Endothelial cell of umbilical vein (primary cell): ENCODE measurements around the gene SH3RF3. TPM values are rescaled to one million over a fixed set of nuclear protein-coding genes. Genes with fewer than 3 reads are reported as not detected.

Experiments
- BruUV-seq: library from RNA; stranded (reverse); fragments of 400-500 nt; replicated peaks from 2 replicates; lab custom pipeline; 2021; lab: Mats Ljungman, UMichigan
- CTCF ChIA-PET: fragments of 300-600, 350-600 bp; sonication (Branson Sonifier 250); formaldehyde crosslinking; loops from one replicate; lab custom pipeline; 2021; ENCODE audit warnings: antibody characterized with exemption, inconsistent platforms; lab: Charles Lee
- POLR2A ChIA-PET: fragments of 300-600, 350-600 bp; sonication (Branson Sonifier 250); formaldehyde crosslinking; loops from one replicate; lab custom pipeline; 2021; ENCODE audit warnings: antibody characterized with exemption, inconsistent platforms; lab: Charles Lee
- DNase-seq: peaks from one replicate; pipeline ENCODE4 v3.0.0-alpha.2; 2011; ENCODE audit warnings: low read depth, low spot score
- FAIRE-seq: peaks from 2 replicates; lab custom pipeline; 2011; peaks lifted over from hg19 to GRCh38; lab: Jason Lieb, UNC
- H2AFZ ChIP-seq: 2 replicates; pipeline ENCODE4 v1.6.0; 2012; ENCODE audit warnings: low read depth, low read length, control low read depth, inconsistent platforms
- H3K27ac ChIP-seq: 2 replicates; pipeline ENCODE4 v1.5.1; 2011; ENCODE audit warnings: low read depth, mild to moderate bottlenecking, control low read depth, low read length, moderate library complexity; ENCODE audit not compliant: insufficient read depth
- H3K27me3 ChIP-seq, 2 experiments: 2 replicates each; pipeline versions ENCODE4 v1.6.0 to v1.6.1; 2011; ENCODE audit warnings: low read length in 2 of 2, mixed read lengths in 1 of 2; ENCODE audit not compliant: control insufficient read depth in 2 of 2, insufficient read depth in 2 of 2
- H3K36me3 ChIP-seq, 2 experiments: 2 replicates in 1 of 2; 3 replicates in 1 of 2; pipeline ENCODE4 v1.5.1; 2011; ENCODE audit warnings: low read length in 2 of 2, mild to moderate bottlenecking in 1 of 2, moderate library complexity in 1 of 2; ENCODE audit not compliant: control insufficient read depth in 2 of 2, insufficient read depth in 2 of 2; ENCODE audit errors: extremely low read depth in 1 of 2
- H3K4me1 ChIP-seq: 3 replicates; pipeline ENCODE4 v1.5.1; 2011; ENCODE audit warnings: mild to moderate bottlenecking, low read length; ENCODE audit not compliant: control insufficient read depth, insufficient read depth; ENCODE audit errors: extremely low read depth
- H3K4me2 ChIP-seq: 2 replicates; pipeline ENCODE4 v1.6.1; 2011; ENCODE audit warnings: low read length, control low read depth, mixed read lengths; ENCODE audit not compliant: insufficient read depth
- H3K4me3 ChIP-seq, 3 experiments: fragments of 200-600 bp in 1 of 3; sonication (generic), shearing (Covaris generic) in 1 of 3; replicated peaks in 1 of 3; 2 replicates each; pipeline ENCODE4 v1.5.1; 2011 to 2016; ENCODE audit warnings: control low read depth in 3 of 3, low read length in 3 of 3, mild to moderate bottlenecking in 2 of 3, inconsistent platforms in 1 of 3, low read depth in 1 of 3, moderate library complexity in 1 of 3; ENCODE audit not compliant: insufficient read depth in 1 of 3
- H3K79me2 ChIP-seq: 2 replicates; pipeline ENCODE4 v1.6.0; 2012; ENCODE audit warnings: low read length, inconsistent platforms; ENCODE audit not compliant: control insufficient read depth, insufficient read depth
- H3K9ac ChIP-seq: replicated peaks from 2 replicates; pipeline ENCODE3; 2011; ENCODE audit warnings: low read length, control low read depth; ENCODE audit not compliant: insufficient read depth; ENCODE audit errors: extremely low read depth
- H3K9me1 ChIP-seq: replicated peaks from 3 replicates; pipeline ENCODE4 v1.6.0; 2011; ENCODE audit warnings: mild to moderate bottlenecking, low read length; ENCODE audit not compliant: control insufficient read depth, insufficient read depth; ENCODE audit errors: extremely low read depth
- H3K9me3 ChIP-seq: replicated peaks from 2 replicates; pipeline ENCODE4 v1.5.1; 2012; ENCODE audit warnings: low read length, inconsistent platforms; ENCODE audit not compliant: control insufficient read depth, insufficient read depth
- H4K20me1 ChIP-seq: replicated peaks from 2 replicates; pipeline ENCODE3; 2011; ENCODE audit warnings: mild to moderate bottlenecking, low read length; ENCODE audit not compliant: control insufficient read depth, insufficient read depth; ENCODE audit errors: extremely low read depth
- EZH2 ChIP-seq: IDR thresholded peaks from 2 replicates; pipeline ENCODE4 v1.6.1; 2012; ENCODE audit warnings: borderline replicate concordance, low read depth, mild to moderate bottlenecking, moderate library complexity, low read length, inconsistent platforms; ENCODE audit not compliant: severe bottlenecking
- FOS ChIP-seq: IDR thresholded peaks from 2 replicates; pipeline ENCODE4 v1.6.1; 2011; ENCODE audit warnings: mild to moderate bottlenecking, low read length, moderate library complexity, borderline replicate concordance; ENCODE audit not compliant: insufficient read depth
- GATA2 ChIP-seq: IDR thresholded peaks from 2 replicates; pipeline ENCODE4 v1.7.0; 2011; ENCODE audit warnings: low read depth, mild to moderate bottlenecking, moderate library complexity, mixed read lengths, low read length; ENCODE audit not compliant: insufficient read length, insufficient read depth
- JUN ChIP-seq: IDR thresholded peaks from 2 replicates; pipeline ENCODE4 v1.6.1; 2011; ENCODE audit warnings: borderline replicate concordance, low read depth; ENCODE audit not compliant: insufficient read length, insufficient read depth
- MYC ChIP-seq: IDR thresholded peaks from one replicate; pipeline ENCODE4 v1.6.1; 2011; ENCODE audit warnings: mild to moderate bottlenecking, low read depth, low read length
- POLR2A ChIP-seq: IDR thresholded peaks from 2 replicates; pipeline ENCODE4 v1.6.1; 2012; ENCODE audit warnings: low read depth, mild to moderate bottlenecking, control low read depth, low read length
- POLR2AphosphoS5 ChIP-seq: IDR thresholded peaks from 2 replicates; pipeline ENCODE4 v1.6.1; 2012; ENCODE audit warnings: low read depth, mild to moderate bottlenecking, control low read depth, low read length, moderate library complexity; ENCODE audit not compliant: insufficient read depth
- dilution Hi-C: fragments of 300-500 bp; cut with MboI; formaldehyde crosslinking; loops from one replicate; pipeline ENCODE4 v1.15.0; 2019; ENCODE audit warnings: low sequenced_read_pairs; ENCODE audit not compliant: extremely low pct_ligation_motif_present
- intact Hi-C: fragments of 100-400 bp; cut with micrococcal nuclease; formaldehyde crosslinking; loops from one replicate; pipeline ENCODE4 v1.10.0; 2022
- polyA plus RNA-seq, 4 experiments: library from polyadenylated mRNA; depleted of rRNA in 3 of 4; stranded (reverse) in 3 of 4; unstranded in 1 of 4; fragments of >200 nt; gene quantifications; 2 replicates each; pipeline versions ENCODE4 v1.2.1 to v1.2.3, GENCODE V29; 2011 to 2012; ENCODE audit warnings: missing spikeins in 1 of 4
- total RNA-seq: library from RNA; stranded (reverse); gene quantifications from 2 replicates; pipeline ENCODE4 v1.2.3, GENCODE V29; 2021
- TF ChIP-seq, protein P1 (sequence below), 2 donors: IDR thresholded peaks; 1 replicate in 1 of 2; 2 replicates in 1 of 2; pipeline ENCODE4 v1.5.1; 2011; ENCODE audit warnings: low read length in 2 of 2, mild to moderate bottlenecking in 2 of 2, moderate library complexity in 2 of 2, control low read depth in 1 of 2, inconsistent platforms in 1 of 2, low read depth in 1 of 2; ENCODE audit not compliant: insufficient read depth in 1 of 2; ENCODE audit errors: extremely low read depth in 1 of 2
- TF ChIP-seq, protein P2 (sequence below): IDR thresholded peaks from 2 replicates; pipeline ENCODE4 v1.6.1; 2011; ENCODE audit not compliant: insufficient read depth, insufficient read length

SH3RF3 gene
- total and polyA plus RNA-seq, 2 donors (not counting 3 experiments of a cell fraction or from before 2014, with no cell fraction given), result 3.8 to 14.7 TPM

DNA sequence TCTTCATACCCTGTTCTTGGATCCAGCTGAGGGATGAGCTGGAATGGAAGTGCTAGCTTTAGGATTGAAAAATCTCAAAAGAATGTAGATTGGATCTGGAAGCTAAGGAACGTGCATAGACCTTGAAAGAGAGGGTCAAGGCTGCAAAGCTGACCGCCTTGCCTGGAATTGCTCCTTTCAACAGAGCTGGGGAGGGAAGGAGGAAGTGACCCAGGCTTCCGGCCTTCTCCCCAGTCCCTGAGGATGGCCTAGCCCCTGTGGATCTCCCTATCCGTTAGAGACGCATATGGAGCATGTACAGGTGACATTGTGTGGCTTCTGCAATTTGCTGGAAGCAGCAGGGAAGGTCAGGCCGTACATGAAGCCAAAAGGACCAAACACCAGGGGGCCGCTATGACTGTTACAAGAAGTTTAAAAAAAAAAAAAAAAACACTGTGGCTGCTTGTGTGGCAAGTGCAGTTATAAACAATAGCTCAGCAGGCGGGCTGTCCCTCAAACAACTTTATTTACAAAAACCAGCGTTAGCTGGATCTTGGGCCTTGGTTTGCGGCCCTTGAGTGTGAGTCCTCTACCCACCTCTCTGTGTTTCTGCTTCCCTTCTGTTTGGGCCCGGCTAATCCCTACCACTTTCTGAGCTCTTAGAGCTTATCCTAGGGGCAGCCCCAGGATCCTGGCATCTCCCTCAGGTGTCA, 257.1 kb downstream of the SH3RF3 start:
- Histone ChIP-seq H3K36me3 (no peaks in the 10 kb centered on the region), H3K9ac (no peak overlapping the region), H2AFZ (no peak overlapping the region), H3K27me3 (no peaks in the 10 kb centered on the region), H3K9me3 (no peaks in the 10 kb centered on the region), H3K79me2 (no peaks in the 10 kb centered on the region), H3K27ac (no peak overlapping the region), H4K20me1 (no peaks in the 10 kb centered on the region), H3K4me2 (no peak overlapping the region), H3K9me1 (no peaks in the 10 kb centered on the region), H3K4me1 (no peaks in the 10 kb centered on the region), H3K4me3 (no peak overlapping the region)
- TF ChIP-seq POLR2A, result no peak
- no peak for TF ChIP-seq GATA2
- TF ChIP-seq, protein P1, sequence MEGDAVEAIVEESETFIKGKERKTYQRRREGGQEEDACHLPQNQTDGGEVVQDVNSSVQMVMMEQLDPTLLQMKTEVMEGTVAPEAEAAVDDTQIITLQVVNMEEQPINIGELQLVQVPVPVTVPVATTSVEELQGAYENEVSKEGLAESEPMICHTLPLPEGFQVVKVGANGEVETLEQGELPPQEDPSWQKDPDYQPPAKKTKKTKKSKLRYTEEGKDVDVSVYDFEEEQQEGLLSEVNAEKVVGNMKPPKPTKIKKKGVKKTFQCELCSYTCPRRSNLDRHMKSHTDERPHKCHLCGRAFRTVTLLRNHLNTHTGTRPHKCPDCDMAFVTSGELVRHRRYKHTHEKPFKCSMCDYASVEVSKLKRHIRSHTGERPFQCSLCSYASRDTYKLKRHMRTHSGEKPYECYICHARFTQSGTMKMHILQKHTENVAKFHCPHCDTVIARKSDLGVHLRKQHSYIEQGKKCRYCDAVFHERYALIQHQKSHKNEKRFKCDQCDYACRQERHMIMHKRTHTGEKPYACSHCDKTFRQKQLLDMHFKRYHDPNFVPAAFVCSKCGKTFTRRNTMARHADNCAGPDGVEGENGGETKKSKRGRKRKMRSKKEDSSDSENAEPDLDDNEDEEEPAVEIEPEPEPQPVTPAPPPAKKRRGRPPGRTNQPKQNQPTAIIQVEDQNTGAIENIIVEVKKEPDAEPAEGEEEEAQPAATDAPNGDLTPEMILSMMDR (IDR thresholded peaks at IDR 0.05; ENCODE audit: extremely low read depth in 1 of 2, insufficient read depth in 1 of 2, low read depth in 1 of 2, low read length in 2 of 2), result no peak
- TF ChIP-seq FOS, result no peak
- no peak for TF ChIP-seq EZH2
- TF ChIP-seq JUN, result no peak
- no peak for TF ChIP-seq POLR2AphosphoS5
- TF ChIP-seq MYC, result no peak
- TF ChIP-seq, protein P2, sequence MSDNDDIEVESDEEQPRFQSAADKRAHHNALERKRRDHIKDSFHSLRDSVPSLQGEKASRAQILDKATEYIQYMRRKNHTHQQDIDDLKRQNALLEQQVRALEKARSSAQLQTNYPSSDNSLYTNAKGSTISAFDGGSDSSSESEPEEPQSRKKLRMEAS, result no peak
- dilution Hi-C loops (no loop called here), intact Hi-C loops (no loop called here)
- no TSS peak for BruUV-seq
- ChIA-PET POLR2A (no interaction called here), CTCF (interaction anchor here (0.7 to 1.6 kb wide), 4 partner anchors 9 to 220 kb away, joined by 3 to 4 read pairs (median 3); no protein-coding TSS in a partner anchor)
- FAIRE-seq (no peak), DNase-seq (no peak)
